ENCODE data around the gene TMEM255B. TPM values are rescaled to one million over a fixed set of nuclear protein-coding genes. Genes with fewer than 3 reads are reported as not detected.

Gene TMEM255B
- total and polyA plus RNA-seq, 9 of the 15 experiments (the other 6 are each of a cell fraction or from before 2014, with no cell fraction given): 0.01 to 0.75 (median 0.23) TPM

DNA sequence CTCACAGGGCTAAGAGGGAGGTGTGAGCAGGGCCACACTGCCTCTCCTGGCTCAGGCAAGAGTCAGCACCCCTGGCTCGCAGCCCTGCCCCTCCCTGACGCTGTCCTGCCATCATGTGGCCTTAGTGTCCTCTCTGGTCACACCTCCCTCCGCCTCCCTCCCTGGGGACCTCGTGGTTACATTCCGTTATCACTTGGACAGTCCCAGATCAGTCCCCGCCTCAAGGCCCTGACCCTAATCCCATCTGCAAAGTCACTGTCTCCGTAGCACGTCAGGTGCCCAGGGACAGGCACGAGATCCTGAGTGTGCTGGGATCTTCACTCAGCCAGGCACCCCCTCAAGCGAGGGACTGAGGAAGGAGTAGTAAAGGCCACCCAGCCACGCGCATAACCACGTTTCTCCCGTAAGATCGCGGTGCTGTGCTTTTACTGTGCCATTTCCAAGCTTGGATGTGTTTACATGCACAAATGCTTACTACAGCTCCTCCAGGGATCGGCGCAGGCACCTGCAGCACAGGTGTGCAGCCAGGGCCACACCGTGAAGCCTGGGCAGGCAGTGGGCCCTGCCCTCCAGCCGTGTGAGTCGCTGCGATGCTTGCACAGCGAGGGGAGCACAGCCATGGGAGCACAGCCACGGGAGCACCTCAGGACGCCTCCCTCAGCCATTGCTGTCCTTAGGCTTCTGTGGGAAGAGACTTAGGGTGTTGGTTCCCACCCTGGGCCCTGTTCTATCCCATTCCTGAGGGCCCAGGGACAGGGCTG lies 10.7 kb upstream of the TMEM255B start (continued):
- TF ChIP-seq, protein P1, sequence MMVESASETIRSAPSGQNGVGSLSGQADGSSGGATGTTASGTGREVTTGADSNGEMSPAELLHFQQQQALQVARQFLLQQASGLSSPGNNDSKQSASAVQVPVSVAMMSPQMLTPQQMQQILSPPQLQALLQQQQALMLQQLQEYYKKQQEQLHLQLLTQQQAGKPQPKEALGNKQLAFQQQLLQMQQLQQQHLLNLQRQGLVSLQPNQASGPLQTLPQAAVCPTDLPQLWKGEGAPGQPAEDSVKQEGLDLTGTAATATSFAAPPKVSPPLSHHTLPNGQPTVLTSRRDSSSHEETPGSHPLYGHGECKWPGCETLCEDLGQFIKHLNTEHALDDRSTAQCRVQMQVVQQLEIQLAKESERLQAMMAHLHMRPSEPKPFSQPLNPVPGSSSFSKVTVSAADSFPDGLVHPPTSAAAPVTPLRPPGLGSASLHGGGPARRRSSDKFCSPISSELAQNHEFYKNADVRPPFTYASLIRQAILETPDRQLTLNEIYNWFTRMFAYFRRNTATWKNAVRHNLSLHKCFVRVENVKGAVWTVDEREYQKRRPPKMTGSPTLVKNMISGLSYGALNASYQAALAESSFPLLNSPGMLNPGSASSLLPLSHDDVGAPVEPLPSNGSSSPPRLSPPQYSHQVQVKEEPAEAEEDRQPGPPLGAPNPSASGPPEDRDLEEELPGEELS (CRISPR knock-in tag; IDR thresholded peaks at IDR 0.05; ENCODE audit: borderline replicate concordance): 0 out of 2 replicates have a peak, but pooled peaks have one; percentile 66
- TF ChIP-seq, protein P2, sequence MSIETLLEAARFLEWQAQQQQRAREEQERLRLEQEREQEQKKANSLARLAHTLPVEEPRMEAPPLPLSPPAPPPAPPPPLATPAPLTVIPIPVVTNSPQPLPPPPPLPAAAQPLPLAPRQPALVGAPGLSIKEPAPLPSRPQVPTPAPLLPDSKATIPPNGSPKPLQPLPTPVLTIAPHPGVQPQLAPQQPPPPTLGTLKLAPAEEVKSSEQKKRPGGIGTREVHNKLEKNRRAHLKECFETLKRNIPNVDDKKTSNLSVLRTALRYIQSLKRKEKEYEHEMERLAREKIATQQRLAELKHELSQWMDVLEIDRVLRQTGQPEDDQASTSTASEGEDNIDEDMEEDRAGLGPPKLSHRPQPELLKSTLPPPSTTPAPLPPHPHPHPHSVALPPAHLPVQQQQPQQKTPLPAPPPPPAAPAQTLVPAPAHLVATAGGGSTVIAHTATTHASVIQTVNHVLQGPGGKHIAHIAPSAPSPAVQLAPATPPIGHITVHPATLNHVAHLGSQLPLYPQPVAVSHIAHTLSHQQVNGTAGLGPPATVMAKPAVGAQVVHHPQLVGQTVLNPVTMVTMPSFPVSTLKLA (conservative IDR thresholded peaks at IDR 0.05): peak; percentile 62 to 78; a peak in 3 of 4 replicates
- TF ChIP-seq FOXP1 (CRISPR knock-in tag; IDR thresholded peaks at IDR 0.05): 0 out of 2 replicates have a peak, but pooled peaks have one; percentile 54
- TF ChIP-seq JUN (IDR thresholded peaks at IDR 0.05; ENCODE audit: borderline replicate concordance, low read depth, low read length): no peak
- 0 out of 2 replicates have a peak, but pooled peaks have one; percentile 53 for TF ChIP-seq JUN (CRISPR knock-in tag; IDR thresholded peaks at IDR 0.05; ENCODE audit: borderline replicate concordance)
- TF ChIP-seq TOE1 (IDR thresholded peaks at IDR 0.05; ENCODE audit: borderline replicate concordance): peak; percentile 57; the same call in 1 of the 2 replicates
- no peak for TF ChIP-seq TOE1 (CRISPR knock-in tag; IDR thresholded peaks at IDR 0.05; ENCODE audit: borderline replicate concordance, low read depth)
- TF ChIP-seq, protein P3, sequence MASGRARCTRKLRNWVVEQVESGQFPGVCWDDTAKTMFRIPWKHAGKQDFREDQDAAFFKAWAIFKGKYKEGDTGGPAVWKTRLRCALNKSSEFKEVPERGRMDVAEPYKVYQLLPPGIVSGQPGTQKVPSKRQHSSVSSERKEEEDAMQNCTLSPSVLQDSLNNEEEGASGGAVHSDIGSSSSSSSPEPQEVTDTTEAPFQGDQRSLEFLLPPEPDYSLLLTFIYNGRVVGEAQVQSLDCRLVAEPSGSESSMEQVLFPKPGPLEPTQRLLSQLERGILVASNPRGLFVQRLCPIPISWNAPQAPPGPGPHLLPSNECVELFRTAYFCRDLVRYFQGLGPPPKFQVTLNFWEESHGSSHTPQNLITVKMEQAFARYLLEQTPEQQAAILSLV (tag; IDR thresholded peaks at IDR 0.05): no peak
- no peak for TF ChIP-seq SAP30 (IDR thresholded peaks at IDR 0.05; ENCODE audit: borderline replicate concordance, insufficient read depth, low read depth, low read length, poor library complexity, severe bottlenecking)
- TF ChIP-seq PCBP2 (IDR thresholded peaks at IDR 0.05; ENCODE audit: low read depth, low read length, poor library complexity, severe bottlenecking): no peak
- peak; percentile 26 to 32; a peak in 2 of 4 replicates for TF ChIP-seq RAD21 (CRISPR knock-in tag; conservative IDR thresholded peaks at IDR 0.05 in 1 of 2, IDR thresholded peaks at IDR 0.05 in 1 of 2)
- TF ChIP-seq, protein P4, sequence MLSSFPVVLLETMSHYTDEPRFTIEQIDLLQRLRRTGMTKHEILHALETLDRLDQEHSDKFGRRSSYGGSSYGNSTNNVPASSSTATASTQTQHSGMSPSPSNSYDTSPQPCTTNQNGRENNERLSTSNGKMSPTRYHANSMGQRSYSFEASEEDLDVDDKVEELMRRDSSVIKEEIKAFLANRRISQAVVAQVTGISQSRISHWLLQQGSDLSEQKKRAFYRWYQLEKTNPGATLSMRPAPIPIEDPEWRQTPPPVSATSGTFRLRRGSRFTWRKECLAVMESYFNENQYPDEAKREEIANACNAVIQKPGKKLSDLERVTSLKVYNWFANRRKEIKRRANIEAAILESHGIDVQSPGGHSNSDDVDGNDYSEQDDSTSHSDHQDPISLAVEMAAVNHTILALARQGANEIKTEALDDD (IDR thresholded peaks at IDR 0.05): no peak
- TF ChIP-seq JUND (IDR thresholded peaks at IDR 0.05; ENCODE audit: borderline replicate concordance, low read depth, low read length): peak; percentile 37; the same call in 1 of the 2 replicates
- TF ChIP-seq JUND (tag; IDR thresholded peaks at IDR 0.05; ENCODE audit: borderline replicate concordance, low read depth, low read length): no peak; the same call in 2 of the 3 replicates
- TF ChIP-seq, protein P5, sequence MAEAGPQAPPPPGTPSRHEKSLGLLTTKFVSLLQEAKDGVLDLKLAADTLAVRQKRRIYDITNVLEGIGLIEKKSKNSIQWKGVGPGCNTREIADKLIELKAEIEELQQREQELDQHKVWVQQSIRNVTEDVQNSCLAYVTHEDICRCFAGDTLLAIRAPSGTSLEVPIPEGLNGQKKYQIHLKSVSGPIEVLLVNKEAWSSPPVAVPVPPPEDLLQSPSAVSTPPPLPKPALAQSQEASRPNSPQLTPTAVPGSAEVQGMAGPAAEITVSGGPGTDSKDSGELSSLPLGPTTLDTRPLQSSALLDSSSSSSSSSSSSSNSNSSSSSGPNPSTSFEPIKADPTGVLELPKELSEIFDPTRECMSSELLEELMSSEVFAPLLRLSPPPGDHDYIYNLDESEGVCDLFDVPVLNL (CRISPR knock-in tag; IDR thresholded peaks at IDR 0.05; ENCODE audit: low read depth): 0 out of 2 replicates have a peak, but pooled peaks have one; percentile 19
- TF ChIP-seq ZNF431 (CRISPR knock-in tag; IDR thresholded peaks at IDR 0.05): peak; percentile 50; the same call in 1 of the 2 replicates
- peak; percentile 56; the same call in 1 of the 2 replicates for TF ChIP-seq HDAC2 (IDR thresholded peaks at IDR 0.05)
- peak in 1 of 2 experiments; percentile 52; a peak in 1 of 4 replicates for TF ChIP-seq RCOR1 (IDR thresholded peaks at IDR 0.05; ENCODE audit: borderline replicate concordance in 1 of 2, low read depth in 2 of 2, low read length in 2 of 2)
